ENCODE results near the gene HCN1.

Gene HCN1

DNA sequence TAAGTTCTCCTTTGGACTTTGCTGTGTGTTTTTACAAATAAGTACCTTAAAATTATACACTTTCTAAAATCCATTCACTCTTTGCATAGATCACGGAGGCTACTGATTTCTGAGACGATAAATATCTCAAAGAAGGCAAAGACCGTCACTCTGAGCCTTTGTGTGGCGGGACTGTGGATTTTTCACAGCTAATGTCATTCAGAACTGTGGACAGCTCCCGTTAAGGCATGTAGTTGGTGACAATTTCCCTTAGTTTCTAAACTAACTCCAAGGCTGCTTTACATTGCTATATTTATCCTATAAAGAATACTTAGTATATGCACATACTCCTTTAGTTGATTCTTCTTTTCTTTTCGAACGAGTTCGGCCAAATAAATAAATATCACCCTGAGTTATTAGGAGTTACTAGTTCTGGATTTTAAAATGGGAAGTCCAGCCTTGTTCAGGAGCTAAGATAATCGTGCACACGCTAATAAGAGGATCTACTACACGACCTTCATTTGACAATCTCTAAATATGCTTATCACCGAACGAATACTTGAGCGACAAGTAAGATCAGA, 1.8 kb downstream of the HCN1 start:
- ChIA-PET CTCF (no interaction called here), POLR2A (no interaction called here)
- TF ChIP-seq, protein P1, sequence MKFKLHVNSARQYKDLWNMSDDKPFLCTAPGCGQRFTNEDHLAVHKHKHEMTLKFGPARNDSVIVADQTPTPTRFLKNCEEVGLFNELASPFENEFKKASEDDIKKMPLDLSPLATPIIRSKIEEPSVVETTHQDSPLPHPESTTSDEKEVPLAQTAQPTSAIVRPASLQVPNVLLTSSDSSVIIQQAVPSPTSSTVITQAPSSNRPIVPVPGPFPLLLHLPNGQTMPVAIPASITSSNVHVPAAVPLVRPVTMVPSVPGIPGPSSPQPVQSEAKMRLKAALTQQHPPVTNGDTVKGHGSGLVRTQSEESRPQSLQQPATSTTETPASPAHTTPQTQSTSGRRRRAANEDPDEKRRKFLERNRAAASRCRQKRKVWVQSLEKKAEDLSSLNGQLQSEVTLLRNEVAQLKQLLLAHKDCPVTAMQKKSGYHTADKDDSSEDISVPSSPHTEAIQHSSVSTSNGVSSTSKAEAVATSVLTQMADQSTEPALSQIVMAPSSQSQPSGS (tag by site-specific recombination; IDR thresholded peaks at IDR 0.05; ENCODE audit: low read depth), result no peak
- no peak for TF ChIP-seq ZNF473 (tag by site-specific recombination; IDR thresholded peaks at IDR 0.05)
- TF ChIP-seq, protein P2, sequence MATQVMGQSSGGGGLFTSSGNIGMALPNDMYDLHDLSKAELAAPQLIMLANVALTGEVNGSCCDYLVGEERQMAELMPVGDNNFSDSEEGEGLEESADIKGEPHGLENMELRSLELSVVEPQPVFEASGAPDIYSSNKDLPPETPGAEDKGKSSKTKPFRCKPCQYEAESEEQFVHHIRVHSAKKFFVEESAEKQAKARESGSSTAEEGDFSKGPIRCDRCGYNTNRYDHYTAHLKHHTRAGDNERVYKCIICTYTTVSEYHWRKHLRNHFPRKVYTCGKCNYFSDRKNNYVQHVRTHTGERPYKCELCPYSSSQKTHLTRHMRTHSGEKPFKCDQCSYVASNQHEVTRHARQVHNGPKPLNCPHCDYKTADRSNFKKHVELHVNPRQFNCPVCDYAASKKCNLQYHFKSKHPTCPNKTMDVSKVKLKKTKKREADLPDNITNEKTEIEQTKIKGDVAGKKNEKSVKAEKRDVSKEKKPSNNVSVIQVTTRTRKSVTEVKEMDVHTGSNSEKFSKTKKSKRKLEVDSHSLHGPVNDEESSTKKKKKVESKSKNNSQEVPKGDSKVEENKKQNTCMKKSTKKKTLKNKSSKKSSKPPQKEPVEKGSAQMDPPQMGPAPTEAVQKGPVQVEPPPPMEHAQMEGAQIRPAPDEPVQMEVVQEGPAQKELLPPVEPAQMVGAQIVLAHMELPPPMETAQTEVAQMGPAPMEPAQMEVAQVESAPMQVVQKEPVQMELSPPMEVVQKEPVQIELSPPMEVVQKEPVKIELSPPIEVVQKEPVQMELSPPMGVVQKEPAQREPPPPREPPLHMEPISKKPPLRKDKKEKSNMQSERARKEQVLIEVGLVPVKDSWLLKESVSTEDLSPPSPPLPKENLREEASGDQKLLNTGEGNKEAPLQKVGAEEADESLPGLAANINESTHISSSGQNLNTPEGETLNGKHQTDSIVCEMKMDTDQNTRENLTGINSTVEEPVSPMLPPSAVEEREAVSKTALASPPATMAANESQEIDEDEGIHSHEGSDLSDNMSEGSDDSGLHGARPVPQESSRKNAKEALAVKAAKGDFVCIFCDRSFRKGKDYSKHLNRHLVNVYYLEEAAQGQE (tag by site-specific recombination; IDR thresholded peaks at IDR 0.05), result peak; percentile 84
- Histone ChIP-seq H3K4me3 (ENCODE audit: low read depth, low read length) (no peak overlapping the region), H3K9me3 (ENCODE audit: control insufficient read depth, insufficient read depth, low read depth, low read length) (no peaks in the 10 kb centered on the region), H3K27ac (ENCODE audit: extremely low read depth, low read depth, low read length) (no peak overlapping the region), H3K36me3 (ENCODE audit: control insufficient read depth in 2 of 2, insufficient read depth in 1 of 2, low read length in 2 of 2) (no peaks in the 10 kb centered on the region), H3K4me1 (ENCODE audit: control insufficient read depth, insufficient read depth, low read length) (no peaks in the 10 kb centered on the region)

DNA sequence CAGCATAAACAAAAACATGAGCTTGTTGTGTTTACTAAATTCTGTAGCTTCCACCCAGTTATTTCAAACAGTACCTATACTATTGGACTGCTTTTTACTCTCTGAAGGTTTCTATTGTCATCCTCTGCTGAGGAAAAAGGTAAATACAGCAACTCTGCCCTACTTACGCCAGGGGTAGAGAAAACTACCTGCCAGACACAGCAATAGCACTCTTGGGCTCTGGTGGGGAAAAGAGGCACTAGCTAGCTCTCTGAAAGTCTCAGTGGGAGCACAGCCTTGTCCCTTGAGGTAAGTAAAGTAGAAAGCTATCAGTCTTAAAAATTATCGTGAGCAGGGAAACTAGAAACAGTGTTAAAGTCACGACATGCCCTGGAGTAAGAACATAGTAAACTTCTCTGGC, 3.7 kb downstream of the HCN1 start:
- Histone ChIP-seq H3K36me3 (ENCODE audit: control insufficient read depth in 2 of 2, insufficient read depth in 1 of 2, low read length in 2 of 2) (no peaks in the 10 kb centered on the region), H3K4me1 (ENCODE audit: control insufficient read depth, insufficient read depth, low read length) (no peaks in the 10 kb centered on the region), H3K27ac (ENCODE audit: extremely low read depth, low read depth, low read length) (no peak overlapping the region), H3K4me3 (ENCODE audit: low read depth, low read length) (no peak overlapping the region), H3K9me3 (ENCODE audit: control insufficient read depth, insufficient read depth, low read depth, low read length) (no peaks in the 10 kb centered on the region)
- POLR2A ChIA-PET, result no interaction called here
- TF ChIP-seq ZNF544 (tag by site-specific recombination; IDR thresholded peaks at IDR 0.05) (no peak), ZNF670 (tag by site-specific recombination; IDR thresholded peaks at IDR 0.05; ENCODE audit: low read depth) (no peak), ZNF138 (tag by site-specific recombination; IDR thresholded peaks at IDR 0.05; ENCODE audit: borderline replicate concordance) (no peak), ZNF248 (tag by site-specific recombination; IDR thresholded peaks at IDR 0.05) (no peak), ZNF311 (tag by site-specific recombination; IDR thresholded peaks at IDR 0.05; ENCODE audit: borderline replicate concordance) (no peak), ZNF501 (tag by site-specific recombination; IDR thresholded peaks at IDR 0.05) (no peak), TRIM28 (IDR thresholded peaks at IDR 0.05; ENCODE audit: borderline replicate concordance, low read length) (no peak), ZNF214 (tag by site-specific recombination; IDR thresholded peaks at IDR 0.05; ENCODE audit: borderline replicate concordance) (no peak), ZNF433 (tag by site-specific recombination; IDR thresholded peaks at IDR 0.05; ENCODE audit: low read depth) (no peak), ZNF791 (tag by site-specific recombination; IDR thresholded peaks at IDR 0.05) (no peak), ZNF266 (tag by site-specific recombination; IDR thresholded peaks at IDR 0.05; ENCODE audit: low read depth) (no peak), PRDM1 (tag by site-specific recombination; IDR thresholded peaks at IDR 0.05) (no peak), ZNF239 (tag by site-specific recombination; IDR thresholded peaks at IDR 0.05) (no peak), ZFP69B (tag by site-specific recombination; IDR thresholded peaks at IDR 0.05) (no peak), ZNF521 (tag by site-specific recombination; IDR thresholded peaks at IDR 0.05) (no peak)
- TF ChIP-seq, protein P3, sequence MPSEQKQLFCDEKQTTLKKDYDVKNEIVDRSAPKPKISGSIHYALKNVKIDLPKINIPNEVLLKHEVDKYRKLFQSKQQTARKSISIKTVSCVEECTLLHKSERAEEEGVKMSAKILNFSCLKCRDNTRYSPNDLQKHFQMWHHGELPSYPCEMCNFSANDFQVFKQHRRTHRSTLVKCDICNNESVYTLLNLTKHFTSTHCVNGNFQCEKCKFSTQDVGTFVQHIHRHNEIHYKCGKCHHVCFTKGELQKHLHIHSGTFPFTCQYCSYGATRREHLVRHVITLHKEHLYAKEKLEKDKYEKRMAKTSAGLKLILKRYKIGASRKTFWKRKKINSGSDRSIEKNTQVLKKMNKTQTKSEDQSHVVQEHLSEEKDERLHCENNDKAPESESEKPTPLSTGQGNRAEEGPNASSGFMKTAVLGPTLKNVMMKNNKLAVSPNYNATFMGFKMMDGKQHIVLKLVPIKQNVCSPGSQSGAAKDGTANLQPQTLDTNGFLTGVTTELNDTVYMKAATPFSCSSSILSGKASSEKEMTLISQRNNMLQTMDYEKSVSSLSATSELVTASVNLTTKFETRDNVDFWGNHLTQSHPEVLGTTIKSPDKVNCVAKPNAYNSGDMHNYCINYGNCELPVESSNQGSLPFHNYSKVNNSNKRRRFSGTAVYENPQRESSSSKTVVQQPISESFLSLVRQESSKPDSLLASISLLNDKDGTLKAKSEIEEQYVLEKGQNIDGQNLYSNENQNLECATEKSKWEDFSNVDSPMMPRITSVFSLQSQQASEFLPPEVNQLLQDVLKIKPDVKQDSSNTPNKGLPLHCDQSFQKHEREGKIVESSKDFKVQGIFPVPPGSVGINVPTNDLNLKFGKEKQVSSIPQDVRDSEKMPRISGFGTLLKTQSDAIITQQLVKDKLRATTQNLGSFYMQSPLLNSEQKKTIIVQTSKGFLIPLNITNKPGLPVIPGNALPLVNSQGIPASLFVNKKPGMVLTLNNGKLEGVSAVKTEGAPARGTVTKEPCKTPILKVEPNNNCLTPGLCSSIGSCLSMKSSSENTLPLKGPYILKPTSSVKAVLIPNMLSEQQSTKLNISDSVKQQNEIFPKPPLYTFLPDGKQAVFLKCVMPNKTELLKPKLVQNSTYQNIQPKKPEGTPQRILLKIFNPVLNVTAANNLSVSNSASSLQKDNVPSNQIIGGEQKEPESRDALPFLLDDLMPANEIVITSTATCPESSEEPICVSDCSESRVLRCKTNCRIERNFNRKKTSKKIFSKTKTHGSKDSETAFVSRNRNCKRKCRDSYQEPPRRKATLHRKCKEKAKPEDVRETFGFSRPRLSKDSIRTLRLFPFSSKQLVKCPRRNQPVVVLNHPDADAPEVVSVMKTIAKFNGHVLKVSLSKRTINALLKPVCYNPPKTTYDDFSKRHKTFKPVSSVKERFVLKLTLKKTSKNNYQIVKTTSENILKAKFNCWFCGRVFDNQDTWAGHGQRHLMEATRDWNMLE (tag by site-specific recombination; conservative IDR thresholded peaks at IDR 0.05; ENCODE audit: low read depth), result no peak
- TF ChIP-seq, protein P4, sequence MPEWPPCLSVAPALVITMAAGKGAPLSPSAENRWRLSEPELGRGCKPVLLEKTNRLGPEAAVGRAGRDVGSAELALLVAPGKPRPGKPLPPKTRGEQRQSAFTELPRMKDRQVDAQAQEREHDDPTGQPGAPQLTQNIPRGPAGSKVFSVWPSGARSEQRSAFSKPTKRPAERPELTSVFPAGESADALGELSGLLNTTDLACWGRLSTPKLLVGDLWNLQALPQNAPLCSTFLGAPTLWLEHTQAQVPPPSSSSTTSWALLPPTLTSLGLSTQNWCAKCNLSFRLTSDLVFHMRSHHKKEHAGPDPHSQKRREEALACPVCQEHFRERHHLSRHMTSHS (tag by site-specific recombination; IDR thresholded peaks at IDR 0.05), result no peak
- TF ChIP-seq, protein P5, sequence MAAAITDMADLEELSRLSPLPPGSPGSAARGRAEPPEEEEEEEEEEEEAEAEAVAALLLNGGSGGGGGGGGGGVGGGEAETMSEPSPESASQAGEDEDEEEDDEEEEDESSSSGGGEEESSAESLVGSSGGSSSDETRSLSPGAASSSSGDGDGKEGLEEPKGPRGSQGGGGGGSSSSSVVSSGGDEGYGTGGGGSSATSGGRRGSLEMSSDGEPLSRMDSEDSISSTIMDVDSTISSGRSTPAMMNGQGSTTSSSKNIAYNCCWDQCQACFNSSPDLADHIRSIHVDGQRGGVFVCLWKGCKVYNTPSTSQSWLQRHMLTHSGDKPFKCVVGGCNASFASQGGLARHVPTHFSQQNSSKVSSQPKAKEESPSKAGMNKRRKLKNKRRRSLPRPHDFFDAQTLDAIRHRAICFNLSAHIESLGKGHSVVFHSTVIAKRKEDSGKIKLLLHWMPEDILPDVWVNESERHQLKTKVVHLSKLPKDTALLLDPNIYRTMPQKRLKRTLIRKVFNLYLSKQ (tag by site-specific recombination; IDR thresholded peaks at IDR 0.05; ENCODE audit: borderline replicate concordance), result no peak
- CTCF ChIA-PET, result interaction anchor here (0.5 to 0.6 kb wide), 2 partner anchors 330 to 672 kb away, joined by 3 read pairs; no protein-coding TSS in a partner anchor
